ENCODE data around the gene NT5M. TPM values are rescaled to one million over a fixed set of nuclear protein-coding genes. Genes with fewer than 3 reads are reported as not detected.

NT5M gene
- total RNA-seq, 1 donor from 2014 or later, result 0.93 TPM

DNA sequence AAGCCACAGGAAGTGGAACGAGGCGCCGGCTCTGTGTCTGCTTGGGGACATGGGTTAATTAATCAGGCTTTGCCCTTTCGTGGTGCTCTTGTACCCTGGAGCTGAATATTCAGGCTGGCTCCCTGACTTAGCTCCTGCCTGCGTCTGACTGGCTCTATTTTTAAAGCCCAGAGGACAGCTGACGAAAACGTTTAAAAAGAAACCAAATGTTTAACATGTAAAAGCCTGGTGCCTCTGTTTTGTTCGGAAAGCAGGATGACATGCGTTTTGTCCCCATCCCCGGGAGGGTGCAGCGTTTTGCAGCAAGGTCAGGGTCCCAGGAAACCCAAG, 61.1 kb downstream of the NT5M start:
- ATAC-seq (ENCODE audit: low read depth) (no peak), DNase-seq (no peak)
- ChIA-PET POLR2A (interaction anchor here (0.6 kb wide), 1 partner anchor 286 kb away, joined by 4 read pairs; no protein-coding TSS in a partner anchor), CTCF (no interaction called here)
- peaks cover 12% of the 10 kb centered on the region for H3K27me3 Mint-ChIP-seq
- no peak for TF ChIP-seq CTCF (IDR thresholded peaks at IDR 0.05)
- no peaks in the 10 kb centered on the region for H3K4me1 Mint-ChIP-seq
- intact Hi-C loops (cut with micrococcal nuclease), result no loop called here
- H3K27ac Mint-ChIP-seq, result no peak overlapping the region
- H3K4me3 Mint-ChIP-seq, result no peak overlapping the region
- no peaks in the 10 kb centered on the region for H3K36me3 Mint-ChIP-seq (ENCODE audit: low read depth)
- H3K9me3 Mint-ChIP-seq, result peaks cover 6% of the 10 kb centered on the region

- Mint-ChIP-seq H3K36me3 (ENCODE audit: low read depth) (no peaks in the 10 kb centered on the region), H3K27me3 (peaks cover 12% of the 10 kb centered on the region), H3K9me3 (peaks cover under 1% of the 10 kb centered on the region), H3K4me3 (no peak overlapping the region), H3K4me1 (no peaks in the 10 kb centered on the region), H3K27ac (no peak overlapping the region)
- intact Hi-C loops (cut with micrococcal nuclease), result no loop called here
- ChIA-PET POLR2A (no interaction called here), CTCF (no interaction called here)
- DNase-seq, result no peak
- ATAC-seq (ENCODE audit: low read depth), result no peak
- TF ChIP-seq CTCF (IDR thresholded peaks at IDR 0.05), result no peak
These were observed 62.4 kb downstream of the NT5M start for GRCh38 chr17:17365476-17366110.

GRCh38 chr17:17366235-17366634, 63.1 kb downstream of the NT5M start:
- TF ChIP-seq CTCF (IDR thresholded peaks at IDR 0.05), result no peak
- H3K9me3 Mint-ChIP-seq, result no peaks in the 10 kb centered on the region

DNA sequence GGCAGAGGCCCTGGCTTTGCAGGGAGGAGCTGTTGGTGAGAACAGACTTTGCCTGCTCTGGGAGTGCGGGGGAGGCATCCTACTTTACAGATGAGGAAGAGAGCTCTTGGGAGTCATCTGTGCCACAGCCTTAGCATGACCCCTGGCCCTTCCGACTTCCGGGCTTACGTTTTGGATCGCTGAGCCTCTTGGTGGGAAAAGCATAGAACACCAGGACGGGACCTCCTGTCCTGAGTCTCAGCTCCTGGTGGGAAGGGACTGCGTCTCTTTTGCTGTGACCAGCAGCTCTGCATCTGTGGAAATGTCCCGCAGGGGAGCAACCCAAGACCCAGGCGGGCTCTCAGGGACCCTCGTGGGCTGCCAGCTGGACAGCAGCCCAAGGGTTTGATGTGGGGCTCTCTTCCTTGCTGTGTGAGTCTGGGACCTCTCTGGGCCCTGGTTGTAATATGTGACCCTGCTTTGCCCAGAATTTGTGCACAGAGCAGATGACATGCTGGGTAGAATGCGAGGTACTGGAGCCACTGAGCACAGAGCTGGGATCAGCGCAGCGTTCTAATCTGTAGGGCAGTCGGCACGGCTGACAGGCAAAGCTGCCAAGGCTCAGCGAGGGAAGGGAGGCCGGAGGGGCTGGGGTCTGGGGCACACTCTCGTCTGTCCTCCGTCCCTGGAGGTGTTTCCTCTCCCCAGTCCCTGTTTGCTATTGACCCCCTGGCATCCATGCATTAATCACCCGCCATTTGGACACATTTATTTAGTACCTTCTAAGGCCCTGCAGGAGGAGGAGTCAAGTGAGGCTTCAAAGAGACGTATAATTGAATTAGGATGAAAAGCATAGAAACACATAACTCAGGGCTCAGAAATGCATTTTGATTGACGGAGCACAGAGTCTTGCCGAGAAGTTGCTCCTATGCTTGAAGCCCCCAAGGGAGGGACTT, 64.0 kb downstream of the NT5M start:
- H3K36me3 Mint-ChIP-seq (ENCODE audit: low read depth), result no peaks in the 10 kb centered on the region
- H3K27me3 Mint-ChIP-seq, result peaks cover 9% of the 10 kb centered on the region
- intact Hi-C loops (cut with micrococcal nuclease), result no loop called here
- H3K4me1 Mint-ChIP-seq, result no peaks in the 10 kb centered on the region
- no peak overlapping the region for H3K27ac Mint-ChIP-seq
- DNase-seq (no peak), ATAC-seq (ENCODE audit: low read depth) (no peak)
- ChIA-PET CTCF (interaction anchor here (1.3 kb wide), 1 partner anchor 12 kb away, joined by 4 read pairs; no protein-coding TSS in a partner anchor), POLR2A (no interaction called here)
- TF ChIP-seq CTCF (IDR thresholded peaks at IDR 0.05), result no peak
- H3K9me3 Mint-ChIP-seq, result no peaks in the 10 kb centered on the region
- no peak overlapping the region for H3K4me3 Mint-ChIP-seq

More at GRCh38 chr17:17366235-17366634, 63.1 kb downstream of the NT5M start:
- intact Hi-C loops (cut with micrococcal nuclease), result no loop called here
- H3K36me3 Mint-ChIP-seq (ENCODE audit: low read depth), result no peaks in the 10 kb centered on the region
- H3K27ac Mint-ChIP-seq, result no peak overlapping the region
- ChIA-PET POLR2A (no interaction called here), CTCF (interaction anchor here (1.3 kb wide), 1 partner anchor 11 kb away, joined by 4 read pairs; no protein-coding TSS in a partner anchor)
- no peak for ATAC-seq (ENCODE audit: low read depth)
- H3K27me3 Mint-ChIP-seq, result peaks cover 10% of the 10 kb centered on the region
- H3K4me1 Mint-ChIP-seq, result no peaks in the 10 kb centered on the region
- no peak overlapping the region for H3K4me3 Mint-ChIP-seq
- no peak for DNase-seq

GRCh38 chr17:17367931-17368330, 64.8 kb downstream of the NT5M start:
- intact Hi-C loops (cut with micrococcal nuclease), result no loop called here
- H3K4me1 Mint-ChIP-seq, result no peaks in the 10 kb centered on the region
- POLR2A ChIA-PET, result no interaction called here
- H3K27ac Mint-ChIP-seq, result no peak overlapping the region
- no peaks in the 10 kb centered on the region for H3K36me3 Mint-ChIP-seq (ENCODE audit: low read depth)
- CTCF ChIA-PET, result no interaction called here
- ATAC-seq (ENCODE audit: low read depth) (no peak), DNase-seq (no peak)
- H3K9me3 Mint-ChIP-seq, result no peaks in the 10 kb centered on the region
- no peak for TF ChIP-seq CTCF (IDR thresholded peaks at IDR 0.05)
- H3K4me3 Mint-ChIP-seq, result no peak overlapping the region
- peaks cover 9% of the 10 kb centered on the region for H3K27me3 Mint-ChIP-seq

Measured in activated B cell treated with CpG ODN at 0.5 μM for 24 hours (primary cell).